NCI-H510A treated with DMSO at 0.1 percent for 48 hours (cell line): ENCODE data around the gene SYNJ2.
"Not testable (repeated sequence)": the region's sequence is repeated elsewhere in the genome, so short reads cannot be mapped to it uniquely, and the experiment has no call there.

Experiments
- DNase-seq: peaks from one replicate; lab custom pipeline; 2025; lab: John Stamatoyannopoulos, UW

SYNJ2 gene

DNA sequence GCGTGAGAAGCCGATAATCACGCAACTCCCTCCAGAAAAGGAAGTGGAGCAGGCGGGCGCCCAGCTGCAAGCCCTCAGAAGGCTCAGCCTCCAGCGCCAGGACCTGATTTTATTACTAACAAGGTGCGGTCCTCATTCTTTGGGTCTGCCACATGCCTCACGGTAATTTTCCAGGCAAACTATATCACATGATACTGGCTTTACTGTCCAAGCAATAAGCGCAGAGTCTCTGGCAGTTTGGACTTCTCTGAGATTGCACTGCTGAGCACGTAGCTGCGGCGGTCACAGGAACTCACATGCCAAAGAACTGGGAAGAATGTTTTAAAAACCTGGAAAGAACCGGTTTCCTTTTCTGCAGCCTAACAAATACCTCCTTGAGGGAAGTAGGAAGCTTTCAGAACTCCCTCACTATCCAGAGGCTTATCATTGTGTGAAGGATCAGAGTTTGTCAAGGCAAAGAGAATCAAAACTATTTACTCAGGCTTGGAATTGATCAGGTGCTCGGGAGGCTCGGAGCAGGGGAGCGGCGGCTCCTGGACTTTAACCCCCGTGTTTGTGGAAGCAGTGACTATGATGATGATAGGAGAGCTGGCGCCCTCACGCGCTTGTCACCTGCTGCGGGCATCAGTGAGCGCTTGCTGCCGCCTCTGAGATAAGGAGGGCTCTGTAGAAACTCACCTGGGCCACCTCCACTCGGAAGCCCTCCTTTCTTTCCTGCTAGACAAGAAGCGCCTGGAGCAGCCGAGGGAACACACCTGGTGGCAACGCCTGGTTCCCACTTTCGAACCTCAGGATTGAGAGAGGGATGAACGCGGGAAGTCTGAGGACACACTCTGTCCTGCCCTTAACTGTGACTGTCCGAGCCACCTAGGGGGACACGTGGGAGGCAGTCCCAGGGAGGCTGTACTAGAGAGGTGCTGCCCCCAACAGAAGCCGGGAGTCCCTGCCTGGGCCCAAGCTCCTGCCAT is 27.2 kb upstream of the SYNJ2 start:
- DNase-seq, result peak; percentile 56

DNA sequence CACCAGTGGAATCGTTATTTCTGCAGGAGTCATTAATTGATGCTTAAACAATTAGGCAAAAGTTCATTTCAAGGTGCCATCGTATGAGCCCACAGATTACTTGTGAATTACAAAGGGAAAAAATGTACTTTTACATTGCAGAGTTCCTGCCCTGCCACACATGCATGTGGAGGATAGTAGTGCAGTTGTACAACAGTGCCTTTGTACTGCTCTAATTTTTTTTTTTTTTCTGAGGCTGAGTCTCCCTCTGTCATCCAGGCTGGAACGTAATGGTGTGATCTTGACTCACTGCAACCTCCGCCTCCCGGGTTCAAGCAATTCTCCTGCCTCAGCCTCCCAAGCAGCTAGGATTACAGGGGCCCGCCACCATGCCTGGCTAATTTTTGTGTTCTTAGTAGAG is 26.0 kb upstream of the SYNJ2 start:
- no peak for DNase-seq

DNA sequence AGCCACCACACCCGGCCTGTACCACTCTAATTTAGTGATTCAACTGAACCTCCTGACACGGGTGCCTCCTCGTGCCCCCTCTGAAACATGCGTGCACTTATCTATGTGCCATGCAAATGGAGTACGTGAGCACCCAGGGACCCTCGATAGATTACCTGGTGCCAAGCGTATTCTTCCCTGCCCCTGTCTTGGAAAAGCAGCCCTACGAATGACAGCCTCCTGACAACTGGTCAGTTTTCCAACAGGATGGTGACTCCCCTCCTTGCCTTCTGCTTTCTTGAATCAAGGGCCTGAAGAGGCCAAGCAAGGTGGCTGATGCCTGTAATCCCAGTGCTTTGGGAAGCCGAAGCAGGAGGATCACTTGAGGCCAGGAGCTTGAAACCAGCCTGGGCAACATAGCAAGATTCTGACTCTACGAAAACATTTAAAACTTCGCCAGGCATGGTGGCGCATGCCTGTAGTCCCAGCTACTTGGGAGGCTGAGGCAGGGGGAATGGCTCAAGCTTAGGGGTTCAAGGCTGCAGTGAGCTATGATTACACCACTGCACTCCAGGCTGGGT is 25.4 kb upstream of the SYNJ2 start:
- no peak for DNase-seq

DNA sequence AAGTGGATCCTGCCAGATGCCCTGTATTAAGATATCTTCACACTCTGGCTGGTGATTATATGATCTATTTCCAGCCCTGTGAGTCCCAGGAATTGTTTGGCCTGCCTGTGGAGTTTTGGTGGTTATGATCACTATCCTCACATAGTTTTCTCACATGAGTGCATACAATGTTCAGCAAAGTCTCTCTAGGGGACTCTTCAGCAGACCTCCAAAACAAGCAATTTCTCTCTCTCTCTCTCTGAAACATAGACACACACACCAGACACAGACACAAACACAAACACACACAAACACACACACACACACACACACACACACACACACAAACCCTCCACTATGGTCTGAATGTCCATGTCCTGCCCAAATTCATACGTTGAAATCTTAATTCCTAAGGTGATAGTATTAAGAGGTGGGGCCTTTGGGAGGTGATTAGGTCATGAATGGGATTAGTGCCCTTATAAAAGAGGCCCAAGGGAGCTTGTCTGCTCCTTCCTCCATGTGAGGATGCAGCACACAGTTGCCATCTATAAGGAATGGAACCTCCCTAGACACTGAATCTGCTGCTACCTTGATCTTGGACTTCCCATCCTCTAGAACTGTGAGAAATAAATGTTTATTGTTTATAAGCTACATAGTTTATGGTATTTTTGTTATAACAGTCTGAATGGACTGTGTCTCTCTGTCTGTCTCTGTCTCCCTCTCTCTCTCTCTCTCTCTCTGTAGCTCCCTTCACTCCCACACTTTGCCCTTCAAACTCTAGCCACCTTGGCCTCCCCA is 22.0 kb upstream of the SYNJ2 start:
- no peak for DNase-seq

DNA sequence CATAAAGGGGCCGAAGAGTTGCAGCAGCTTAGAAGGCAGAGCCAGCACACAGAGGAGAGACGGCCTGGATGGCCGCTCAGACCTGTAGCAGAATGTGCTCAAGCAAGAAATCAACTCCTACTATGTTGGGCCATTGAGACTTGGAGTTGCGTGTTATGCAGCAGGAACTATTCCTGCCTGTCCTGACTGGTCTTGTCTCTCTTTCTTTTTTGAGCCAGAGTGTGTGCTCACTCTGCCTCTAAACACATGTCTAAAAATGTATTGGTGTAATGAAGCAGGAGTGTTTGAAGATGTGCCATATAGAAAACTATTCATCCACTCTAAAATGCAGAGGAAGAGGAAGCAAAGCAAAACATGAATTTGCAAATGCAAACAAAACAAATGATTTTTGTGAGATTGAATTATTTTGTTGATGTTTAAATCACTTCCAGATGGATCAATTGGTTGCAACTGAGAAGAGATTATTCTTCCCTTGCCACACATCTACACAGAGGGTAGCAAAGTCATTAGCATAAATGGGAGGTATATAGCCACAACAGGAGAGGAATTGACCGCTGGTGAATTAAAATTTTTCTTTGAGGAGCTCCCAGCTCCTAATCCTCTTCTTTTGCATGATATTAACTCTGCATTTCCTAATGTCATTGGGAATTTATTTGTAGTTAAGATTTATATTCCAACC is 20.4 kb upstream of the SYNJ2 start:
- no peak for DNase-seq

DNA sequence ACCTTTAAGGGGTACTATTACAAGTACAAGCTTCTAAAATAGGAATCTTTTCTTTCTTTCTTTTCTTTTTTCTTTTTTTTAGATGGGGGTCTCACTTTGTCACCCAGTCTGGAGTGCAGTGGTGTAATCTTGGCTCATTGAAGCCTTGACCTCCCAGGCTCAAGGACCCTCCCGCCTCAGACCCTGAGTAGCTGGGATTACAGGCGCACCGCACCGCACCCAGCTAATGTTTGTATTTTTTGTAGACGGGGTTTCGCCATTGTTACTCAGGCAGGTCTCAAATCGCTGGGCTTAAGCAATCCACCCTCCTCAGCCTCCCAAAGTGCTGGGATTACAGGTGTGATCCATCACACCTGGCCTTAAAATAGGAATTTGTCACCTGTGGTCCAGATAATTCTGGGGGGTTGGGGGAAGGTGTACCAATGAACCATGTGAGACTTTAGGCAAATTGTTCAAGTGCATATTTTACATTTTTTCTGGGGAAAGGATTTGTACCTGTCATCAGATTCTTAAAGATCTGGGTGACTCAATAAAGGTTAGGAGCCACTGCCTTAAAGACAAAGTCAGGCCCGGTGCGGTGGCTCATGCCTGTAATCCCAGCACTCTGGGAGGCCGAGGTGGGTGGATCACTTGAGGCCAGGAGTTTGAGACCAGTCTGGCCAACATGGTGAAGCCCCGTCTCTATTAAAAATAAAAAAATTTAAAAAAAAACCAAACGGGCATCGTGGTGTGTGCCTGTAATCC is 19.7 kb upstream of the SYNJ2 start:
- DNase-seq, result no peak

DNA sequence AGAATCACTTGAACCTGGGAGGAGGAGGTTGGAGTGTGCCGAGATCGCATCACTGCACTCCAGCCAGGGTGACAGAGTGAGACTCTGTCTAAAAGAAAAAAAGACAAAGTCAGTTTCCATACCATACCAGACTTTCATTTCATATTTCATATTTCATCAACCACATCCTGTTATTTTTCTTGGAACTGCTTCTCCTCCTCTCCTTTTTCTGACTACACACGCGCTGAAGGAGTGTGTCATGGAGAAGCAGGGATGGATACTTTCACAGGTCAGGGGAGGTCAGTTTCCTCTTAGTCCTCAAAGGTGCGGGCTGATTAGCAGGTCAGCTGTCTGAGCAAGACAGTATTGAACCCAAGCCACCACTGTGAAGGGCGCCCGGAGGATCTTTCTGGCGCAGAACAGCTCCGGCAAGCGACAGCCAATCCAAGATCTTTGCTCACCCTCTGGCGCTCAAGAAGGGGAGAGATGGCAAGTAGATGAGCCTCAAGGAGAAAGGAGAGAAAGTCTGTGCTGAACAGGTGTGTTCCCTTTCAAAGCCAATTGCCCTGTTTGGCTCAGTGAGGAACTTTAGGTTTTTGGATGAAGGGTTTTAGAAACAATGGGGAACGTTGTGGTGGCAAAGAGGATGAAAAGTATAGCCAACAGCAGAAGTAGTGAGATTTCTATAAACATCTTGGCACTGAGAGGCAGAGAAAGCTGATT is 18.9 kb upstream of the SYNJ2 start:
- DNase-seq, result no peak

DNA sequence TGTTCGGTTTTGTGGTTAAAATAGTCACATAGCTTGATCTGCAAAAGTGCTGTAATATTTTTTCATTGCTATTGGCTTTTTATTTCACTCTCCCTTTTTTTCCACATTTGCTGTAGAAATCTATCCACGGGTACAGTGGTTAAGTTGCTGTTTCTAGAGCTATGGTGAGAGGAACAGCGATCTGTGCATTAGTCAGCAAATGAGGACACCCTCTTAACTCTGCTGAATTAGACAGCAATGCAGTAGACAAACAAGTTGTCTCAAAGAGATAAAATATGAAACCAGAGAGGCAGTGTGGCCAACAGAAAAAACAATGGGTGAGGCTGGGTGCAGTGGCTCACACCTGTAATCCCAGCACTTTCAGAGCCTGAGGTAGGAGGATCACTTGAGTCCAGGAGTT is 17.6 kb upstream of the SYNJ2 start:
- DNase-seq, result peak; percentile 33

DNA sequence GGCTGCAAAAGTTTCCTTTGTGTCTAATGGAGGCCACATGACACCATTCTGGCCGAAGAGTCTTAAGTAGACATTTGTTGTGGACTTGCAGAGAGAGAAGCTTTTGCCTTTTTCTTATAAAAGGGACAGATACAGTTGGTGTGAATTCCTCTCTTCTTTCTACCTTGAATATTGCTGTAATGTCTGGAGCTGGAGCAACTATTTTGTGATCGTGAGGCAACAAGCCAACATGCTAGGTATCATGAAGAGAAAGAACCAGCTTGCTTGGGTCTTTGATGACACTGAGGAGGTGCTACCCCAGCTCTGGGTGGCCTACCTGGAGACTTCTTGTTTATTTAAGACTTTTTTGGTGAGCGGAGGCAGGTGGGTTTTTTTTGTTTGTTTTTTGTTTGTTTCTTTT is 16.3 kb upstream of the SYNJ2 start:
- DNase-seq, result no peak

DNA sequence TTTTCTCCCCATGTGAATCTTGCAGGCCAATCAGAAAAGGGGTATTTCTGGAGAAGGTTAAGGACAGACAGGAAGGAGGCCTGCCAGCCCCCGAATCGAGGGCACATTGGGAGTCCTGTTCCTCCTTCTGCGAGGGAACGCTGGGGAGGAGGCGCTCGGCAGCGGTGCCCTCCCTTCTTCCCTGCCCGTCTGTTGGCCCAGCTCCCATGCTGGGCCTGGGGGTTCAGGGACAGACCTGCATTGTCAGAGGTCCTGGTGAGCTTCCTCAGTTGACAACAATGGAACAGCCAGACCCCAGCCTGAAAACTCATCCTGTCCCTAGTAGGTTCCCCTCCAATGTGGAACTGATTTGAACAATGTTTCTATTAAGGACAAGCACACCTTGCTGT is 15.1 kb upstream of the SYNJ2 start:
- DNase-seq, result no peak

DNA sequence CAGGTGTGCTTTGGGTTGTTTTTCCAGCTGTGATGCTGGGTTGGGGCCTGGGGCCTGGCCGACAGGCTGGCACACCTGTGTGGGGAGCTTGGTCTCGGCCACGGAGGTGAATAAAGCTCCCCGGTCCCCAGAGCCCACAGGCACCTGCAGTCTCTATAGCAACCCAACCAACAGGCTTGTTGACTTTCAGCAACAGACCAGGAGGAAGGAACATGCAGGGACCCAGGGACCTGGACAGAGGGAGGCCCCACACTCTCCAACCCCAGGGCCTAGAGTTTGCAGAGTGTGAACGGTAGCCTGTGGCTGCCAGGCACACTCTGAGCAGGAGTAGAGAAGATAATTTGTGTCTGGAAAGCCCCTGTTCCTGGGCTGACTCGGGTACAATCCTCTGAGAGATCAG is 14.6 kb upstream of the SYNJ2 start:
- peak; percentile 66 for DNase-seq

DNA sequence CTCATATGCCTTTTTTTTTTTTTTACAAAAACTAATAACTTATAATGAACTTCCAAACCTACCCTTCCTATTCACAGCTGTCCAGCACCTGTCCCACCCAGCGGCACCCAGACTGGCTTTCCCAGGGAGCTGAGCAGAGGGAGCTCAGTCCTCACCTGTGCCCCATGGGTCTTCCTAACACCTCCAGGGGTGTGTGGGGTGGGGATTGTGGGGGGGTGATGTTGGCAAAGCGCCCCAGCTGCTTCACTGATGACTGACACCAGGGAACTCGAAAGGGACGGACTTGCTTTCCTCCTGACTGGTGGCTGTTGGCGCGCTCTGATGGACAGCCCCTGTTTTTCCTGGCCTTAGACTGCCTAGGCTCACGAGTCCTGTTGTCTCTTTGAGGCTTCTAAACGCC is 14.2 kb upstream of the SYNJ2 start:
- no peak for DNase-seq

DNA sequence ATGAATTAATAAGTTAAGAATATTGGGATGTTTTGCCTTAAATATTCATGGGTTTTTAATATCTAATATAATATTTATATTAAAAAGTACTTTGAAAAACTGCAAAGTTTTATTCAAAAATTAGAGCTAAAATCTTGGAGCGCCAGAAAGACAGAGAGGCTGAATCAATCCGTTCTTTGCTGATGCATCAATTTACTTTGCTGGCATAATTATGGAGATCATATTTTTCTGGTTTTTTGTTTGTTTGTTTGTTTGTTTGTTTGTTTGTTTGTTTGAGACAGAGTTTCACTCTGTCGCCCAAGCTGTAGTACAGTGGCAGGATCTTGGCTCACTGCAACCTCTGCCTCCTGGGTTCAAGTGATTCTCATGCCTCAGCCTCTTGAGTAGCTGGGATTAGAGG is 9.5 kb upstream of the SYNJ2 start:
- not testable (repeated sequence) for DNase-seq

DNA sequence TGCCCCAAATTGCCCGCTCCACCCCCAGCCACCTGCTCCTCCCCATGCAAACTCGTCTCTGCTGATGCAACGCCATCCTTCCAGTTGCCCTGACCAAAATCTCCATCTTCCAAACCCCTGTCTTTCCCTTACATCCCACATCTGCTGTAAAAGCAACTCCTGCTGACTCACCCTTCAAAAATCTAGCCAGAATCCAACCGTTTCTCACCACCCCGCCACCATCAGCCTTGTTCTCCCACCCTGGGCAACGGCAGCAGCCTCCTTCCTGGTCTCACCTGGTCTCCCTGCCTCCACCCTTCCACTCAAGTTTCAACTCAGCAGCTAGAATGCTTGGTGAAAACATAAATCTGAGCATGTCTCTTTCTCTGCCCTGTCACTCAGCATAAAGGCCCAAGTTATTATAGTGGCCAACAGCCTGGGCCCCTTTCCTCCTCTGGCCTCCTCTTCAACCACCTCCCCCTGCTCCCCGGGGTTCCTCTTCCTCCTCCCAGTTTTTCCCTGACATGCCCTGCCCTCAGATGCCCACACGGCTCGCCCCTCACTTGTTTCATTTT is 7.2 kb upstream of the SYNJ2 start:
- DNase-seq, result no peak

DNA sequence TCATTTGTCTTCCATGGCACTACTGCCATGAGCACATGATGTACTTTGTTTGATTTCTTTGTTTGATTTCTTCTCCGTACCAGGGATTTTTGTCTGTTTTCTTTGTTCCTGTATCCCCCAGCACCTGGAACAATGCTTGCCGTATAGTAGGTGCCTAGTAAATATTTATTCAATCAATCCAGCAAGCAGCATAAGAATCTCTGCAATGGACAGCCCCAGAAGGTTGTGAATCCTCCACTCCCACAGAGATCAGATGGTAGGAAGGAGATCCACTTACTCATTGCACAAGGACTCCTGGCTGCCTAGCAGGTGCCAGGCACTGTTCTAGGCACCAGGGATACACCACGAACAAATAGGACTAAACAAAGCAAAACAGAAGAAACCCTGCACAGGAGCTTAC is 6.7 kb upstream of the SYNJ2 start:
- DNase-seq, result no peak

DNA sequence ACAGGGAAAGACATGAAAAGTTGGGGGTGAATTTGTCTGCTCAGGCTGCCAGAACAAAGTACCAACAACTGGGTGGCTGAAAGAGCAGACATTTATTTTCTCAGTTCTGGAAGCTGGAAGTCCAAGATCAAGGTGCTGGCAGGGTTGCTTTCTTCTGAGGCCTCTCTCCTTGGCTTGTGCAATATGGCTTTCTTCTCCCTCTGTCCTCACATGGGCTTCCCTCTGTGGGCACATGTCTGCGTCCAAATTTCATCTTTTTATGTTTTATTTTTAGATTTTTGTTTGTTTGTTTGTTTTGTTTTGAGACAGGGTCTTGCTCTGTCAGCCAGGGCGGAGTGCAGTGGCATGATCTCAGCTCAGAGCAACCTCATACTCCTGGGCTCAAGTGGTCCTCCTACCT is 6.2 kb upstream of the SYNJ2 start:
- DNase-seq, result no peak

DNA sequence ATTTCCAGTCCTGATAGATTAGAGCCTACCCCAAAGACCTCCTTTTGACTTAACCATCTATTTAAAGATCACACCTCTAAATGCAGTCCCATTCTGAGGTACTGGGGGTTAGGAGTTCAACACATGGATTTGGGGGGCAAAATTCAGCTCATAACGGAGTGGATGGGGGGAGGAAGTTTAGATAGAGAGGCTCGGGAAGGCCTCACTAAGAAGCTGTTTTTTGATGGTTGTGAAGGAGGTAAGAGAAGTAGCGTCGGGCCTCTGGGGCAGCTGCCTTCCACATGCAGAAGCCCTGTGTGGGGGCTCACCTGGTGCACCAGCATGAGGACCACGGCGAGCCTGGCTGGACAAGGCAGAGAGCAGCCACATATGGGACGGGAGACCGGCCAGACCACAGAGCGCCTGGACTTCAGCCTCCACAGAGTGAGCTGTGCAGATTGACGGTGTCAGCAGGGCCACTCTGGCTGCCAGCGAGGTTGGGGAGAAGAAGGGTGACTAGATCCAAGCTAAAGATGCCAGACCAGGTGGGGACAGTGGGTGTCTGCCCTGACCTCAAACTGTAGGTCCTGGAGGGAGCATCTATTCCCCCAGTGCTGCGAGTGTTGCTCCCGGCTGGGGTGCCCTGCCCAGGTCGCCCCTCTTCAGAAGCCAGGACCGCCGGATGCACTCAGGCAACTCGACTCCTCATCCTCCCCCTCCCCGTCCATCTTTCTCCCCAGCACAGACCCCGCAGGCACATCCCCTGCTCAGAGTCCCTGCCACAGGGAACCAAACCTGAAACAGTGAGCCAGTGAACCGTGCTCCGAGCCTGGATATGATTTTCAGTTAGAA is 5.1 kb upstream of the SYNJ2 start:
- no peak for DNase-seq

DNA sequence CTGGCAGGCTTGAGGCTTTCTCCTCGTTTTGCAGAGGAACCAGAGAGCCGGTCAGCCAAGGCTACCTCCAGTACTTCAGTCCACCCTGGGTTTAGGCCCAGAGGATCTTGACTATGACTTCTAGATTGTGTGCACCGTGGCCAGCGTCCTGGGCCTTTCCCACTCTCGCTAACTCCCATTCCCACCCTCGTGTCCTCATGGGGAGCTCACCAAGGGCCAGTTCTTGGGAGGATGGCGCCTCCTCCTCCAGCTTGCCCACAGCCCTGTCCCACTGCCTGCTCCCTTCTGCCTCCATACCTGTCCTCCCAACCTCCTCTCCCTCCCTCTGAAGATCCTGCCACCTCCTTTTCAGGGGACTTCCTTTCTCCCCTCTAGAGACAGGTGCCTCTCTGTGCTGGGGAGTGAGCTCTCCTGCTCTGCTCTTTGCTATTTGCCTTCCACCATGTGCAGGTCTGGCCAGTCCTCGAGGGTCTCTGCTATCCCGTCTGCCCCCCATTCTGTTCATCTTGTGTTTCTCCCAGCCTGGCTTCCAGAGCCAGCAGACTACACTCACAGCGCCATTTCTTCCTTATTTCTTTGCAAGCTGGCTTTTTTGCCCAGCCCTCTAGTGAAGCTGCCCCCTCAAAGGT is 4.4 kb upstream of the SYNJ2 start:
- DNase-seq, result no peak

DNA sequence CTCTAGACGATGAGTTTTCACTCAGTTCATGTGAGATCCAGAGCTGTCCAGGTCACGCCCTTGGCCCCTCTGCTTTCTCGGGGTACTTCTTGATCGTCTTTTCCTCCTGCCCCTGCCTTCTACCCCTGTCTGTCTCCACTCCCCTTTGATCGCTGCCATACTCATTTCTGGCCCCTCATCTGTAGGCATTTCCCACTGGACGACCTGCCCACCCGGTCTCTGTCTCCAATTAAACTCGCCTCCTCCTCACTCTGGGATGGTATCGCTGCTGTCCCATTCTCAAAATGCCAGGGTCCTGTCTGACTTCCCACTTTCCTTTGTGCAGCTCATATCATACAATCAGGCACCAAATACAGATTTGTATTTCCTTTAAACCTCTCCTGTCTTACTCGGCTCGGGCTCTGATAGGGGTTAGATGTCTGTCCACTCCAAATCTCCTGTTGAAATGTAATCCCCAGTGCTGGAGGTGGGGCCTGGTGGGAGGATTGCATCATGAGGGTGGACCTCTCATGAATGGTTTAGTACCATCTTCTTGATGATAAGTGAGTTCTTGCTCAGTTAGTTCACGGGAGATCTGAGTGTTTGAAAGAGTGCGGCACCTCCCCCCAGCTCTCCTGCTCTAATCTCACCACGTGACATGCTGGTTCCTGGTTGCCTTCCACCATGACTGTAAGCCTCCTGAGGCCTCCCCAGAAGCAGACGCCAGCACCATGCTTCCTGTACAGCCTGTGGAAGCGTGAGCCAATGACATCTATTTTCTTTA is 3.5 kb upstream of the SYNJ2 start:
- DNase-seq, result no peak
